ENCODE results near the gene AZI2. TPM values are rescaled to one million over a fixed set of nuclear protein-coding genes. Genes with fewer than 3 reads are reported as not detected.

AZI2 gene
- total RNA-seq, 4 donors from 2014 or later = 55.9 to 75.3 (median 60.5) TPM

DNA sequence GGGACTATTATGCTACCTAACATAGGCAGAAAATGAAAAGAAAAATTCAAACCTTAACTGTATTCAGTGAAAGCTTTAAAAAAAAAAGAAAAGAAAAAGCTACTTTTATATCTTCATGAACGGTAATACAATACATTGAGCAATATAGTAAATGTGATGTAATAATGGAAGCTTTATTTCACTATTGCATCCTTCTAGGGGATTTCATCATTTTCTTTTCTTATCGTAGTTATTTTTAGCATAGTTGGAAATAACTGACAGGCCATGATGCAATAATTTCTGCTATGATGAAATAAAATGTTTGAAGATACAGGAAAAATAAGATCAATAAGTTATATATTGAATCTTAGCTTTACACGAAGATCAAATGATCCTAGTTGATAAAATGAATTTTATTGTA, 40.4 kb downstream of the AZI2 start:
- no peaks in the 10 kb centered on the region for H3K27me3 ChIP-seq
- no peaks in the 10 kb centered on the region for H3K36me3 ChIP-seq
- WGBS, 2 donors = 91 to 92% methylated on average over 3 of the region's 3 CpGs
- no peak overlapping the region for H3K4me3 ChIP-seq (replicated peaks in 1 of 3)
- H3K9me3 ChIP-seq = no peaks in the 10 kb centered on the region
- H3K4me1 ChIP-seq = no peaks in the 10 kb centered on the region
- no peak for DNase-seq
- TF ChIP-seq, protein P1, sequence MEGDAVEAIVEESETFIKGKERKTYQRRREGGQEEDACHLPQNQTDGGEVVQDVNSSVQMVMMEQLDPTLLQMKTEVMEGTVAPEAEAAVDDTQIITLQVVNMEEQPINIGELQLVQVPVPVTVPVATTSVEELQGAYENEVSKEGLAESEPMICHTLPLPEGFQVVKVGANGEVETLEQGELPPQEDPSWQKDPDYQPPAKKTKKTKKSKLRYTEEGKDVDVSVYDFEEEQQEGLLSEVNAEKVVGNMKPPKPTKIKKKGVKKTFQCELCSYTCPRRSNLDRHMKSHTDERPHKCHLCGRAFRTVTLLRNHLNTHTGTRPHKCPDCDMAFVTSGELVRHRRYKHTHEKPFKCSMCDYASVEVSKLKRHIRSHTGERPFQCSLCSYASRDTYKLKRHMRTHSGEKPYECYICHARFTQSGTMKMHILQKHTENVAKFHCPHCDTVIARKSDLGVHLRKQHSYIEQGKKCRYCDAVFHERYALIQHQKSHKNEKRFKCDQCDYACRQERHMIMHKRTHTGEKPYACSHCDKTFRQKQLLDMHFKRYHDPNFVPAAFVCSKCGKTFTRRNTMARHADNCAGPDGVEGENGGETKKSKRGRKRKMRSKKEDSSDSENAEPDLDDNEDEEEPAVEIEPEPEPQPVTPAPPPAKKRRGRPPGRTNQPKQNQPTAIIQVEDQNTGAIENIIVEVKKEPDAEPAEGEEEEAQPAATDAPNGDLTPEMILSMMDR (IDR thresholded peaks at IDR 0.05) = no peak
- no peak for TF ChIP-seq POLR2A (IDR thresholded peaks at IDR 0.05)
- intact Hi-C loops (cut with DNase I) = no loop called here
- H3K27ac ChIP-seq = no peak overlapping the region

GRCh38 chr3:28301688-28302087, 46.9 kb downstream of the AZI2 start:
- no peak overlapping the region for H3K27ac ChIP-seq
- WGBS, 2 donors = 92 to 93% methylated on average over 4 of the region's 4 CpGs
- H3K4me3 ChIP-seq (replicated peaks in 1 of 3) = no peak overlapping the region
- TF ChIP-seq, protein P1 (IDR thresholded peaks at IDR 0.05) = no peak
- no peak for TF ChIP-seq POLR2A (IDR thresholded peaks at IDR 0.05)
- no peaks in the 10 kb centered on the region for H3K36me3 ChIP-seq
- intact Hi-C loops (cut with DNase I) = no loop called here
- H3K27me3 ChIP-seq = no peaks in the 10 kb centered on the region
- no peaks in the 10 kb centered on the region for H3K4me1 ChIP-seq
- no peaks in the 10 kb centered on the region for H3K9me3 ChIP-seq
- DNase-seq = no peak

GRCh38 chr3:28300345-28300962, 48.2 kb downstream of the AZI2 start:
- no peak for DNase-seq
- intact Hi-C loops (cut with DNase I) = no loop called here
- no peaks in the 10 kb centered on the region for H3K36me3 ChIP-seq
- no peaks in the 10 kb centered on the region for H3K4me1 ChIP-seq
- no peaks in the 10 kb centered on the region for H3K9me3 ChIP-seq
- no peak overlapping the region for H3K4me3 ChIP-seq (replicated peaks in 1 of 3)
- no peak for TF ChIP-seq POLR2A (IDR thresholded peaks at IDR 0.05)
- TF ChIP-seq, protein P1 (IDR thresholded peaks at IDR 0.05) = no peak
- no peaks in the 10 kb centered on the region for H3K27me3 ChIP-seq
- WGBS, 2 donors = 93% methylated on average over 5 of the region's 5 CpGs
- H3K27ac ChIP-seq = no peak overlapping the region

DNA sequence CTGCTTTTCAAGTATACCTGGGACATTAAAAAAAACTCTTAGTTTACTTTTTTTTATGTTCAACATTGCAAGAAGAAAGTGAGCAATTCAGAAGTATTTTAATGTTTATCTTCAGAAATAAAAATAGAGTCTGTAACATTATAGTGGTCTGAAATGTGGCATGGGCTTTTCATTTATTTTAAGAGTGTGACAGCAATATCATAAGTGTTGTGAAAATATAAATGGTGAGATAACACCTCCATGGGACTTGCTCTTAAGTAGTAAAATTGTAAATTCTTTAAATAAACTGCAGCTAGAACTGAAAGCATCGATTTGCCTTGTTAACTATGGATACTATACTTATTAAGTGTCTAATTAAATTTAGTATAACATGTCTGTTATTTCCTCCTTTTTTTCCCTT, 48.9 kb downstream of the AZI2 start:
- Histone ChIP-seq H3K27ac (no peak overlapping the region), H3K36me3 (no peaks in the 10 kb centered on the region), H3K9me3 (no peaks in the 10 kb centered on the region), H3K4me3 (replicated peaks in 1 of 3) (no peak overlapping the region), H3K27me3 (no peaks in the 10 kb centered on the region), H3K4me1 (no peaks in the 10 kb centered on the region)
- intact Hi-C loops (cut with DNase I) = no loop called here
- no peak for DNase-seq
- 96% methylated on average over 1 of the region's 1 CpG for WGBS, 2 donors
- no peak for TF ChIP-seq POLR2A (IDR thresholded peaks at IDR 0.05)
- TF ChIP-seq, protein P1 (IDR thresholded peaks at IDR 0.05) = no peak

DNA sequence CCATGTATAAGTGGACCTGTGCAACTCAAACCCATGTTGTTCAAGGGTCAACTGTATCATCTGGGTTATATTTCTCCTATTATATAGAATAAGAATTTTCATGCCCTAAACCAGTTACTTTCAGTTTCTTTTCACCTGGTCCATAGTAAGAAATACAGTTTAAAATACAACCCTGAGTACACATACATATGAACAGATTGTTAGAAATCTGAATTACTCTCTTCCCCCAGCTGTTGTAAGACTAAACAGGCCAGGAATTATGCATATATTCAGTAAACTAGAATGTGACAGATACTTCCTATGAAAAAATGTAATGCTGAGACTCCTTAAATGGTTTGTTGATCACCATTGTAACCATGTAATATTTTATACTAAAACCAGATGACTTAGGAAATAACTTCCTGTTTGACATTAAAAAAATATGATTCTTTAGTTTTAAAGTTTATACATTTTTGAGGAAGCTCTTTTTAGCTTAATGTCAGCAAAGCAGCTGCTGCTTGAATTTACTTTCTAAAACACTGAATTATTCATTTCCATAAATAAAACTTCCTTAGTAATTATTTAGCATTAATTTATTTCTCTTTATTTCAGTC, 52.6 kb downstream of the AZI2 start:
- intact Hi-C loops (cut with DNase I) = no loop called here
- no peak for DNase-seq
- Histone ChIP-seq H3K27me3 (no peaks in the 10 kb centered on the region), H3K27ac (no peak overlapping the region), H3K4me1 (no peaks in the 10 kb centered on the region), H3K36me3 (no peaks in the 10 kb centered on the region), H3K4me3 (replicated peaks in 1 of 3) (no peak overlapping the region), H3K9me3 (no peaks in the 10 kb centered on the region)
- TF ChIP-seq, protein P1 (IDR thresholded peaks at IDR 0.05) = no peak
- TF ChIP-seq POLR2A (IDR thresholded peaks at IDR 0.05) = no peak

Measured in thyroid gland (tissue), 4 donors.